Ramos (cell line): ENCODE results near the gene TEX48.

Experiments used
- in situ Hi-C: fragments of 300-500 bp; cut with MboI; formaldehyde crosslinking; loops from one replicate; pipeline ENCODE4 v1.14.3; 2022; ENCODE audit warnings: low sequenced_read_pairs; ENCODE audit not compliant: unreplicated experiment

TEX48 gene

DNA sequence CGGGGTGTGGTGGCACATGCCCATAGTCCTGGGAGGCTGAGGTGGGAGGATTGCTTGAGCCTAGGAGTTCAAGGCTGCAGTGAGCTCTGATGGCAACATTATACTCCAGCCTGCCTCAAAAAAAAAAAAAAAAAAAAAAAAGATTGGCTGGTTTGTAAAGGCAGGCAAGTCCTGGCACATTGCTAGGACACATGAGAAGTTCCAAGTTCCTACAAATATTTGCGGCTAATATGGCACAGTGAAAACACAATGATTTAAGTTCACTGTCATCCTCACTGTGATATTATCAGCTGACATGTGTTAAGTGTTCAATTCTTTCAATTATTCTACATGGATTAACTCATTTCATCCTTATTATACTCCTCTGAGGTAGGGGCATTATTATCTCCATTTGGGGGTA is 50.8 kb downstream of the TEX48 start:
- in situ Hi-C loops: no loop called here

DNA sequence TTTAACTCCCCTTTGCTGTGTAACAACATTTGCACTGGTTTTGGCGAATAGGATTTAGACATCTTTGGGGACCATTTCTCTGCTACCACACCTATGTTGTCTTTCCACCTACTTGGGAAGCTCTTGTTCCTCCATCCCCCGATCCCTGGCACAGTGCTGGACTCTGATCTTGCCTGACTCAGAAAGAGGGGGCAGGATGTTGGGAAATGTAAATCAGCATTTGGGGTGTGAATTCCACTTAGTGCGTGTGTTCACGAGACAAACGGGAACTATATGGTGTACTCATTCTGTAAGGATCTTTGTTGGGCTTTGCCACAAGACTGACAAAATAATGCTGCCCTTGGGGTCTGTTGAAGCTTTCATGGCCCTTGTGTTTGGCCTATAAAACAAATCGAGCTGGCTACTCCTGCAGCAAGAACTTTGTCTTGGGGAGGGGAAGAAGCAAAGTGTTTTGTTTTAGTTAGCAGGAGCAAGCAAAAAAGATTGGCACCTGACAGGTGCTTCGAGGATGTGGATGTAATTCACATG is 52.4 kb downstream of the TEX48 start:
- in situ Hi-C loops: no loop called here

DNA sequence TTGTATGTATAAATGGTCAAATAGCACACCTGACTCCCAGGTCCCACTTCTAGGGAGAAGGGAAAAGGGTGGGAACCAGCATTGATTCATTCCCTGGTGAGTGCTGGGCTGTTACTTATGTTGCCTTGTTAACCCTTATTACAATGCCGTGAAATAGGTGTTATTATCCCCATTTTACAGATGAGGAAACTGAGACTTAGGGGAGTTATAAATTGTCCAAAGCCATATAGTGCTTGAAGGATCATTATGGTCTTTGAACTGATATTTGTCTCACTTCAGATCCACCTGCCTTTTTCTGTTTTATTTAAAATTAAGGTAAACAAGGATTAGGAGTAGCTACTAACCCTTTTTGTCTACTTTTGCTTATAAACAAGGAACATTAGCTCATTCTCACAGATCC is 54.4 kb downstream of the TEX48 start:
- in situ Hi-C loops: no loop called here

DNA sequence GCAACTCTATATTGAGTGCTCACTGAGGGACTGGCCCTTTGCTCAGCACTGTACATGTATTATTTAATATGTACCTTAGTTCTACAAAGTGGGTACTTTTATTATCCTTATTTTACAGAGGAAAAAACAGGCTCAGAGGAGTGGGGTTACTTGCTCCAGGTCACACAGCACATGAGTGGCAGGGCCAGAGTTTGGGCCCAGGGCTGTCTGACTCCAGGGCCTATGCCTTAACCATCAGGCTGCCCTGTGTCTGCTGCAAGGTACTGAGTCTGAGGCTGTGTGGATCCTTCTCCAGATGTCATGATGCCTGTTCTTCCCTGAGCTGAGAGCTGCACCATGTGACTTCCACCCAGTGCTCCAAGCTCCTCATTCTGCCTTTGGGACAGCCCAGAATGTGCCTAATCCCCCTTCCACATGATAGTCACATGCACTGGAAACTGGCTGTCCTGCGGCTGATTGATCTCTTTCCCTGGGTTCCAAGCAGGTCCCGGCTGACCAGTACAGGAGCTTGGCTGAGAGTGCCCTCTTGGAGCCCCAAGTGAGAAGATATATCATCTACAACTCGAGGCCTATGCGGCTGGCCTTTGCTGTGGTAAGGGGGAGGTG is 55.5 kb downstream of the TEX48 start:
- in situ Hi-C loops: no loop called here

DNA sequence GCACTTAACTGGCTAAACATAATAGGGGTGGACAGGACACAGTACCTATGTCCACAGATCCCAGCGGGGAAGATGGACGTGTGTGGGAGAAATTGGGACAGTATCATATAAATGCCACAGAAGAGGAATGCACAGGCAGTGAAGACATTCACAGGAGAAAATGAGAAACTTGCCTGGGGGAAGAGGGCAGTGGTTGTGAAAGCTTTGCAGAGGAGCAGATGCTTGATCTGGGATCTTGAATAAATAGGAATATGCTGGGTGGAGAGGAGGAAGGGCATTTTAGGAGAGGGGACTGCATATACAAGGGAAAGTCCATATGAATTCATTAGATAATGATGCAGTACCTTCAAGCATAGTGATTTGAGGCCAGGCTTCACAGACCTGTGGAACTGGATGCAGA is 57.3 kb downstream of the TEX48 start:
- in situ Hi-C loops: no loop called here

- in situ Hi-C loops: no loop called here
Observed at GRCh38 chr9:114621975-114622609, 59.9 kb downstream of the TEX48 start.

- in situ Hi-C loops: no loop called here
Observed at GRCh38 chr9:114621561-114621960, 60.4 kb downstream of the TEX48 start.

DNA sequence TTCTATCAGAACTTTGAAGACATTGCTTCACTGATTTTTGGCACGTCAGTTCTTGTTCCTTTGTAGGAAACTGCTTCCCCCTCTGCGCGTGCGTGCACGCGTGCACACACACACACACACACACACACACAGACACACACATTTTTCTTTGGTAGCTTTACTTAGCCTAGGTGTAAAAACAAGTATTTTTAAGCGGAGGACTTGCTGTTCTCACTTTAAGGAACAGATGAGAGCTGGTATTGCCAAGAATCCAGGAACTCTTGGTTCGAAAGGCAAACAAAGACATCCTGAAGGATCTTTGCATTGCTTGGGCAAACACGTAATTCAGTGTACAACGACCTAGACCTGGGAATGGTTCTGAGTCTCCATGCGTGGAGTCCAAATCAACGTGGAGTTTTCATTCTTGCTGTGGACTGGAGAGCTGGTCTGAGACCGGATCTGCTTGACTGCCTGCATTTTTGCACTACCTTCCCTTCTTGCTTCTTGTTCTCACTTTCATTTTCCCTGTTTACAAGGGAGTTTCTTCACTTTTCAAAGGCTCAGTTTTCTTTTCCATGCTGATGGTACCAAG is 62.7 kb downstream of the TEX48 start:
- in situ Hi-C loops: no loop called here

GRCh38 chr9:114616684-114617520 is 65.1 kb downstream of the TEX48 start:
- in situ Hi-C loops: no loop called here
